HG03095 (cell line): Measurements from ENCODE around the gene LGSN.
"Not testable (repeated sequence)": the region's sequence is repeated elsewhere in the genome, so short reads cannot be mapped to it uniquely, and the experiment has no call there.

Experiments
- ATAC-seq: cut with Tn5 transposase; IDR thresholded peaks from one replicate; pipeline ENCODE4 v1.9.1; 2021; ENCODE audit warnings: moderate library complexity; ENCODE audit not compliant: unreplicated experiment

The LGSN gene

DNA sequence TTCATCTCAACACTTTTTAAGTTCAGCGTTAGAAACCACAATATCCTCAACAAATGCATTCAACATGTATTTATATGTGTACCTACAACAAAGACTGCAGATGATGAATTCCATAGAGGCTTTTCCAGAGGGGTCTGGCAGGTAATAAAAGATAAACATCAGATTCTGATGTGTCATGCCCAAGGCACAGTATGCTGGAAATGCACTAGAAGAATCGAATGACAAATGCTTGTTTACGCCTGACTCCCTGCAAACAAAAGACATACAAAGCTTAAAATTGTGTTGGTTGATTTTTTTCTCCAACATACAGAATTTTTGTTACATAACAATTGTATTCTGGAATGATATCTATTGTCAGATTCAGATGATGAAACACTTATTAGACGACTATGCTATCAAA is at the start of gene LGSN:
TSS of gene LGSN (minus strand) at position 45 of the 400 bp plus-strand sequence. CDS start at position 5, 40 bp downstream.
- no peak for ATAC-seq

- ATAC-seq, result no peak
Observed at GRCh38 chr6:63368347-63368746, 48.6 kb upstream of the LGSN start.

DNA sequence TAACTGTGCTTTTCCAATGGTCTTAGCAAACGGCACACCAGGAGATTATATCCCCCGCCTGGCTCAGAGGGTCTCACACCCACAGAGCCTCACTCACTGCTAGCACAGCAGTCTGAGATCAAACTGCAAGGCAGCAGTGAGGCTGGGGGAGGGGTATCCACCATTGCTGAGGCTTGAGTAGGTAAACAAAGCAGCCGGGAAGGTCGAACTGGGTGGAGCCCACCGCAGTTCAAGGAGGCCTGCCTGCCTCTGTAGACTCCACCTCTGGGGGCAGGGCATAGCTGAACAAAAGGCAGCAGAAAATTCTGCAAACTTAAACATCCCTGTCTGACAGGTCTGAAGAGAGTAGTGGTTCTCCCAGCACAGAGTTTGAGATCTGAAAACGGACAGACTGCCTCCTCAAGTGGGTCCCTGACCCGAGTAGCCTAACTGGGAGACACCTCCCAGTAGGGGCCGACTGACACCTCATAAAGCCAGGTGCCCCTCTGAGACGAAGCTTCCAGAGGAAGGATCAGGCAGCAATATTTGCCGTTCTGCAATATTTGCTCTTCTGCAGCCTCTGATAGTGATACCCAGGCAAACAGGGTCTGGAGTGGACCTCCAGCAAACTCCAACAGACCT is 42.8 kb upstream of the LGSN start:
- ATAC-seq, result not testable (repeated sequence)

- not testable (repeated sequence) for ATAC-seq
Observed at GRCh38 chr6:63357384-63357783, 37.6 kb upstream of the LGSN start.

- ATAC-seq, result no peak
Observed at GRCh38 chr6:63355632-63356031, 35.8 kb upstream of the LGSN start.

- ATAC-seq, result no peak
Observed at GRCh38 chr6:63353286-63353630, 33.5 kb upstream of the LGSN start.

GRCh38 chr6:63352544-63353285 is 32.9 kb upstream of the LGSN start:
- peak; percentile 92 for ATAC-seq

GRCh38 chr6:63352069-63352543 is 32.3 kb upstream of the LGSN start:
- peak; percentile 31 for ATAC-seq

DNA sequence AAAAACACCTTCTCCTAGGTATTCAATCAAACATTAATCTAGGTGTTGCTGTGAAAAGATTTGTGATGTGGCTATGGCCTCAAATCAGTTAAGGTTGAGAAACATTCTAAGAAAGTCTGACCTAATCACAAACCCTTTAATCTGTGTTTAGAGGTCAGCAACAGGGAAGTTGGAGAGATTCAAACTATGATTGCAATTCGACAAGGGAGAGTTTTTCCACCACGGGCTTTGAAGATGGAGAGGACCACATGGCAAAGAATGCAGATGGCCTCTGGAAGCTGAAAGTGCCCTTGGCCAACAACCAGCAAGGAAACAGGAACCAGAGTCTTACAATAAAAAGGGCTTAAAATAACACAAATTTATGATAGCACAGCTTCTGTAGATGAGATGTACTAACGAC is 29.6 kb upstream of the LGSN start:
- no peak for ATAC-seq

DNA sequence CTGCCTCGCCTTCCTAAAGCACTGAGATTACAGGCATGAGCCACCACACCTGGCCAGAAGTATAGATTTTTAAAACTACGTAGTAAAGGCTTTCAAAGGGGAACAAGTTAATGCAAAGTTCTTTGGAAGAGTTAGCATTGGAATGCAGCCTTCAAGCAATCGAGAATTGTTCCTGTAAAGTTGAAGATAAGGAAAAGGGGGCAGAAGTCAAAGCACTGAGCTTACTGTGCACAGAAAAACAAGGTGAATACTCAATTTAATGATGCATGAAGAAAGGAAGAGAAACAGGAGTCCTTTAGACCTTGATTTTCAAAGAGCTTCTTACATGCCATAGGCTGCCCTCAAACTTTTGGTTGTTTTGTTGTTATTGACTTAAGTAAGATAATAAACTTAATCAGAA is 29.1 kb upstream of the LGSN start:
- ATAC-seq, result no peak

GRCh38 chr6:63347599-63347998 is 27.8 kb upstream of the LGSN start:
- ATAC-seq, result no peak

DNA sequence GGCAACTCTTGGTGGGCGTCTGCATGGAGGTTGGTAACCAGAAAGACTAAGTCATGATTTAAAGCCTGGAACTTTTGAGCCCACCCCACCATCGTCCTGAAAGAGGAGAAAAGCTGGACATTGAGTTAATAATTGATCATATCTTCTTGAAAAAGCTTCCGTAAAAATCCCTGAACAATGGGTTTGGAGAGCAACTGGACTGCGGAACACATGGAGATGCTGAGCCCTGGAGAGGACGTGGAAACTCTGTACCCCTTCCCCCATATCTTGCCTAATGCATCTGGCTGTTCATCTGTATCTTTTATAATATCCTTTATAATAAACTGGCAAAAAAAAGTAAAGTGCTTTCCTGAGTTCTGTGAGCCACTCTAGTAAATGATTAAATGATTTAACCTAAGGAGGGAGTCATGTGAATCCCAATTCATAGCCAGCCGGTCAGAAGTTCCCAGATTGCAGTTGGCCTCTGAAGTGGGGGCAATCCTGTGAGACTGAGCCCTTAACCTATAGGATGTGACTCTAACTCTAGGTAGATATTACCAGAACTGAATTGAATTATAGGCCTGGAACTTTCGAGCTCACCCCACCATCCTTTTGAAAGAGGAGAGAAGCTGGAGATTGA is 26.5 kb upstream of the LGSN start:
- no peak for ATAC-seq

- no peak for ATAC-seq
Observed at GRCh38 chr6:63340351-63340750, 20.6 kb upstream of the LGSN start.

DNA sequence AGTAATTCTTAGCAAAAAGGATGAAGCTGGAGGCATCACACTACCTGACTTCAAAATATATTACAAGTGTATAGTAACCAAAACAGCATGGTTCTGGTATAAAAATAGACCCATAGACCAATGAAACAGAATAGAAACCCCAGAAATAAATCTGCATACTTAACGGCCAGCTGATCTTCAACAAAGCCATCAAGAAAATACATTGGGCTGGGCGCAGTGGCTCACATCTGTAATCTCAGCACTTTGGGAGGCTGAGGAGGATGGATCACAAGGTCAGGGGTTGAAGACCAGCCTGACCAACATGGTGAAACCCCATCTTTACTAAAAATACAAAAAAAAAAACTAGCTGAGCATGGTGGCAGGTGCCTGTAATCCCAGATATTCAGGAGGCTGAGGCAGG is 14.9 kb upstream of the LGSN start:
- ATAC-seq, result not testable (repeated sequence)

DNA sequence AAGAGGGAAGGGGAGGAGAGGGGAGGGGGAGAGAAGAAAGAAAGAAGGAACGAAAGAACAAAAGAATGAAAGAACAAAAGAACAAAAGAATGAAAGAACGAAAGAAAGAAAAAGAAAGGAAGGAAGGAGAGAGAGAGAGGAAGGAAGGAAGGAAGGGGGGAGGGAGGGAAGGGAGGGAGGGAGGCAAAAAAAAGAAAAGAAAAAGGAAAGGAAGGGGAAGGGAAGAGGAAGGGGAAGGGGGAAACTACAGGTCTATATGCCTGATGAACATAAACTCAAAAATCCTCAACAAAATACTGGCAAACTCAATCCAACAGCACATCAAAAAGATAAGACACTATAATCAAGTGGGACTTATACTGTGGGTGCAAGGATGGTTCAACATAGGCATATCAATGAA is 13.7 kb upstream of the LGSN start:
- no peak for ATAC-seq

GRCh38 chr6:63326630-63327029 is 6.8 kb upstream of the LGSN start:
- ATAC-seq, result not testable (repeated sequence)

GRCh38 chr6:63322981-63323380 is 3.2 kb upstream of the LGSN start:
- ATAC-seq, result no peak

GRCh38 chr6:63321821-63322220 is 2.0 kb upstream of the LGSN start:
- no peak for ATAC-seq

- ATAC-seq, result no peak
Observed at GRCh38 chr6:63317641-63318040, 2.1 kb downstream of the LGSN start.

DNA sequence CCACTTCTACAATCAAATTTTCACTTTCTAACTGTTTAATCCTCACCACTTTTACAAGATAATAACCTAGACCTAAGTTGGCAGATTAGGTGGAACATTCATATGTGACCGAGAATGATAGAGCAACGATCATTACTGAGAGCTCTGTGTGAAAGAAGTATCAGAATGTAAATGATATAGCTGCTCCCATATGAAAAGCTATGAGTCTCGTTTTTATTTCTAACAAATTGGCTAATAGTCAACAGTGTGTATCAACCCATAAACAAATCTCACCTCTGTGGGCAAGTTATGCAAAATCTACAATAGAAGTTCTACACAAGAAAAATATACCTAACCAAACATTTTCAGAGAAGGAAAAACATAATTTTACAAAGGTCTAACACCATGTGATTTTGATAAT is 3.7 kb downstream of the LGSN start:
- ATAC-seq, result no peak

DNA sequence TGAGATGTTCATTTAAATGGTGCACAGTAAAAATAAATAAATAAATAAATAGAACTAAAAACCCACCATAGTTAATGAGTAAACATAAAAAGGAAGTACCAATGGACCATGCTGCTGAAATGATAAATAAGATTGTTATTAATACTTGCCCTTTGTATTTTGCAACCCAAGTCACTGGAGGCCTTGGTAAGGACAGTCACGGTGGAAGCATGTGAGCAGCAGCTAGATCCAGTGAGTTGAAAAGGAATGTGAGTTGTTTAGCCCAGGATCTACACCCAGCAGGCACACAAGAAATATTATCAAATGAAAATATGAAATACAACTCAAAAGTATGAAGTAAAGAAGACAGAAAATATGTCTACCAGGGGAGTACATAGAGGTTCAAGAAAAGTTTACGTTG is 6.7 kb downstream of the LGSN start:
- no peak for ATAC-seq

GRCh38 chr6:63307581-63308246 is 12.1 kb downstream of the LGSN start:
- peak; percentile 91 for ATAC-seq
